HG03103 (cell line): ENCODE results near the gene PADI3.

Experiments
- ATAC-seq: cut with Tn5 transposase; IDR thresholded peaks from one replicate; pipeline ENCODE4 v1.9.1; 2021; ENCODE audit warnings: low read depth; ENCODE audit not compliant: unreplicated experiment

Gene PADI3

DNA sequence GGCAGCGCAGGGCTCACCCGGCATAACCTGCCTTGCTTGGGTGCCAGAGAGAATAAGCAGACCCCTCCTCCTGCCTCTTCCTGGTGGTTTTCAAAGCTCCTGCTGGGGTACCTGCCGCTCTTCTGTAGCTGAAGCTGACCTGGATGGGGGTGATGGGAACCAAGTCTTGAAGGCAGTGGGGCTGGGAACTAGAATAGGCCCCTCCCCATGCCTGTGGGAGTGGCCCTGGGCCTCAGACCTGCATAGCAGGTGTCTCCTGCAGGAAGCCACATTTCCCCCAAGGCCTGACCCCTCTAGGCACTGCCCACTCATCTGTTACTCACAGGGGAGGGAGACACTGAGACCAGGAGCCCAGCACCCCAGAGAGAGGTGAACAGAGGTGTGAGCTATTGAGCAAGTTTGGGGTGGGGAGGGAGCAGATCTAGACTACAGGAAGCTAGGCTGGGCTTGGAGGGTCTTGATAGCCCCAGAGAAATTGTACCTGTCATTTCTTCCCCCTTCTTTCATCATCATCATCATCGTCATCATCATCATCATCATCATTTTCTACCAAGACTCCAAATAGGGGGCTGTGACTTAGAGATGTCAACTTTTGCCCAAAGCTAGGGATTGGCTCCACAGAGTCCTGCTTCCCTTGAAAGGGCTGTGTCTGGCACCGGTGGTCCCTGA lies 33.9 kb upstream of the PADI3 start:
- ATAC-seq: no peak

DNA sequence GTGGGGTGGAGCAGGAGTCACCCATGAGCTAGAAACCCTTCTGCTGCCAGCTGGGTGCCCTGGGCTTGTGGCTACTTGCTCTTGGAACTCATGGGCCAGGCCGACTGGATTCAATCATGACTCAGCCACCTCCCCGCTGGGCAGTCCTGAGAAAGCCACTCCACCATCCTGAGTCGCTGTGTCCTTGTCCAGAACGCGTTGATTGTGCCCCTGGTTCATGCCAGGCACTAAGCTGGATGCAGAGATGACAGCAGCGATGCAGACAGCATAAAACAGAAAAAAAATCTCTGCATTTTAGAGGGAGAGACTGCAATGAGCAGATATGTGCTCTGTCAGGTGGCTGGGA lies 33.4 kb upstream of the PADI3 start:
- no peak for ATAC-seq

DNA sequence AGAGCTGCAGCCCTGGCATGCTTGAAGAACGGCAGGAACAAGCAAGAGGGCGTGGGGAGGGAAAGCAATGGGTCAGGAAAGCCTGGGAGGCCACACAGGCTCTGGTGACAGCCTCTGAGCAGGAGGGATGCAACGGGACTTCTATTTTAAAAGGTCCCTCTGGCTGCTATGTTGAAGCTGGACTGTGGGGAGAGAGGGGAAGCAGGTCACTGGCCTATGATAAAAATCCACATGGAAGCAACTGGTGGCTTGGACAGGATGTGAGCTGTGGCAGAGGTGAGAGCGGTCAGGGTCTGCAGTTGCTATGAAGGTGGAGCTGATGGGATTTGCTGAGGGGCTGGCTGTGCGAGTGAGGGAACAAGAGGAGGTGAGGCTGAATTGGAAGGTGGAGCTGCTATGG lies 32.8 kb upstream of the PADI3 start:
- ATAC-seq: no peak

DNA sequence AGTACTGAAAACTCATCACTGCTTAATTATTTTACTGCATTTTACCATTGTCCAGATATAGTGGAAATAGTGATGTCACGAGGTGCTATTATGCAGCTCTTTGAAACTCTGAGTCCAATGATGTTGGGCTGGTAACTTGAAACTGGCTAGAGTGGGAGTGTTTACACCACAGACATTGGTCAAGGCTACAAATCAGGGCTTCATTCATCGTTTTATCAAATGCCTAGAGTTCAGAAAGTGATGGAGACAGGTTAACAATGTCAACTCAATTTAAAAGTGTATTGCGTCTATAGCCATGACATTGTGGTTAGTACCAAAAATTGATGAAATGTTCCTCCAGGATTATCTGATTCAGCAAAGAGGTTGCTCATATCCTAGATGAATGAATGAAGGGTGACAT lies 31.3 kb upstream of the PADI3 start:
- no peak for ATAC-seq

DNA sequence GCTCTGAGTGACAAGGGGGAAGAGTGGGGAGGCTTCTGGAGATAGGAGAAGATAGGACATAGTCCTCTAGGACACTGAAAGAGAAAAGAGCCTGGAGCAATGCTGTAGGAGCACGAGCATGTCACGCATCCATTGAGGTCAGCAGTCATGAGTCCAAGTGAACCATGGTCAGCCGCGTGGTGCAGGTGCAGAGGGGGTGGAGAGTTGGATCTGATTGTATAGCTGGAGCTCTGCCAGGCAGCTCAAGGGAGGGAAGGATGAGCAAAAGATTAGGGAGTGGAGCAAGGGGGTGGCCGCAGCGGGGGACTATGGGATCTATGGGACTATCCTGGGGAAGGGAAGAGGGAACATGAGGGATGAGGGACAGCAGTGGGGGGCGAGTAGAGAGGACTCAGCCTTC lies 30.0 kb upstream of the PADI3 start:
- ATAC-seq: no peak

DNA sequence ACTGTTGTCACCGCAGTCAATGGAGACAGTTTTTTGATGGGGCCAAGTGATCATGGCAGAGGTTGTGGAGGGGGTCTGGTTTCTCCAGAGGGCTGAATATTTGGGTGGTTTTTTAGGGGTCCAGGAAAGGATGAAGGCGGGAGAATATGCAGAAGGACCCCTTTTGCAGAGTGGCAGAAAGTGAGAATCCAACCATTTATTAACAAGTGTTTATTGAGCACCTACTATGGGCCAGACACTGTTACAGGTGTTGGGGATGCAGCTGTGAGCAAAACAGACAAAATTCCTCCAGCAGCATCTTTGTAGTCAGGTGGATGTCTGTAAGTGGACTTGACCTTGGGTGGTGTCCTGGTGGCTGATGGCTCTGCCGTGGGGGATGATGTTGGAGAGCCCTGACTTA lies 28.6 kb upstream of the PADI3 start:
- ATAC-seq: no peak

DNA sequence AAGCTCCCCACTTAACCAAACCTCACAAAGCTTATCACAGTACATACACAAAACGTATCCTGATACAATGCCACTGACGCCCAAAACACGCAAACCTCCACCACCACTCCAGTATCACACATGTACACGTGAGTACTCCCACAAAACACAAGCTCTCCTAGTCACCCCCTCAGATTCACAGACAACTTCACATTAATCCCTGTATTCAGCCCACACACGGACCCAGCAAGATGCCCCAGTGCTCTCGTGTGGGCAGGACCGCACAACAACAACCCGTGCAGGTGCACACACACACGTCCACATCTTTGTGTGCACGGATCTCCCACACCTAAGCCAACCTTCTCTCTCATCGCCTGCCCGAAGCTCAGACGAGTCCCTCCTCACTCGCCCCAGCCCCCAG lies 26.3 kb upstream of the PADI3 start:
- ATAC-seq: no peak

DNA sequence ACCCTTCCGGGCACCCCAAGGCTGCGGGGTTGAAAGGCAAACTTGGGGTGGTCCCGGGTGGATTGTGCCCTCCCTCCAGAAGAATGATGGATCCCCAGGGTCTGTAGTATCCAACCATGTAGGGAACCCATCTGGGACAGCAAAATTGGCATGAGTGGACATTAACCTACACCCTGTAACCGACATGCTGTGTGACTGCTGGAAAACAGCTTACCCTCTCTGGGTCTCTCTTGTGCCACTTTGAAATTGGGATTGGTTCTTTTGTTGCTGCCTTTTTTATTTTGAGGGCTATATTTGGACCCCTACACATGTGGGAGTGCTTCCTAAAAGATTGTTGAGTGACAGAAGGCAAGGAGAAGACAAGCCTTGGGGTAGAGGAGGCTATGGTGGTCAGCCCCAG lies 24.5 kb upstream of the PADI3 start:
- no peak for ATAC-seq

DNA sequence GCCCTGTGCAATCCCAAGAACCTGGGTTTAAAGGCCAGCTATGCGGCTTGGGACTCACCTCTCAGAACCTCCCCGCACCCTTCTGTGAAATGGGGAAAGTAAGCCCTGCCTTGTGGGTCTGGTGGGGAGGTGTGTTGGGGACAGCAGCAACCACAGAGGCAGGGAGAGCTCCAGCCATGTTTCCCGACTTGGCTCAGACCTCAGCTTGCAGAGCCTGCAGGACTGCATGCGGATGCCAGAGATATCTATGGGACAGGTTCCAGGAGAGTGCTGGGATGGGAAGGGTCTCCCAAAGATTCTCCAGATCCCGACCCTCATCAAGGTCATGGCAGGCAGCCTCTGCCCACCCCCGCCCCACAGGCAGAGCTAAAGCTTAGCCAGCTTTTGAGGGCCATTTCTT lies 23.8 kb upstream of the PADI3 start:
- ATAC-seq: no peak

DNA sequence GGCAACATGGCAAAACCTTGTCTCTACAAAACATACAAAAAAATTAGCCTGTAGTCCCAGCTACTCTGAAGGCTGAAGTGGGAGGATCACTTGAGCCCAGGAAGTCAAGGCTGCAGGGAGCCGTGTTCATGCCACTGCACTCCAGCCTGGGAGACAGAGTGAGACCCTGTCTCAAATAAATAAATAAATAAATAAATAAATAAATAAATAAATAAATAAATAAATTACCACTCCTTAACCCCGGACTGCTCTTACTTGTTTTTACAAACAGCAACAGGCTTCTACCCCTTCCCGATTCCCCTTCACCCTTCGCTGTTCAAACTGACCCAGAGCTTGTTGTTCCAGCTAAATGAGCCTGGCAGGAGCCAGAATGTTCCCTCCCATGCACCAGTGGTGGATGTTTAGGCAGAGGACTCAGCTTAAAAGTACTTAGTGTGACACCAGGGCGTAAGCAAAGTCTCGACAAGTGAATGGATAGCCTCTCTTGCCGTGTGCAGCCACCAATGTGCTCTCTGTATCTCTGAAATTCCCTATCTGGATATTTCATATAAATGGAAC lies 21.5 kb upstream of the PADI3 start:
- no peak for ATAC-seq

DNA sequence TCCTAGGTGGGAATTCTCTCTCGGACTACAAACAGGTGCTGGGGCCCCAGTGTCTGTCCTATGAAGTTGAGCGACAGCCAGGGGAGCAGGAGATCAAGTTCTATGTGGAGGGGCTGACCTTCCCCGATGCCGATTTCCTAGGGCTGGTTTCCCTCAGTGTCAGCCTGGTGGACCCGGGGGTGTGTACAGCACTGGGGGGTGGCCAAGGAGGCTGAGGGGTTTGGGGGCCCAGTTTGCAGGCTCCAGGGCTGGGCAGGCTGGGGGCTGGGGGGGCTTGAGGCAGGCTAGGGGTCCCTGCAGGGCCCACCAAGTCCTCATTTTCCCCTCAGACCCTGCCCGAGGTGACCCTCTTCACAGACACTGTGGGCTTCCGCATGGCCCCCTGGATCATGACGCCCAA lies 20.3 kb upstream of the PADI3 start:
- ATAC-seq: no peak

DNA sequence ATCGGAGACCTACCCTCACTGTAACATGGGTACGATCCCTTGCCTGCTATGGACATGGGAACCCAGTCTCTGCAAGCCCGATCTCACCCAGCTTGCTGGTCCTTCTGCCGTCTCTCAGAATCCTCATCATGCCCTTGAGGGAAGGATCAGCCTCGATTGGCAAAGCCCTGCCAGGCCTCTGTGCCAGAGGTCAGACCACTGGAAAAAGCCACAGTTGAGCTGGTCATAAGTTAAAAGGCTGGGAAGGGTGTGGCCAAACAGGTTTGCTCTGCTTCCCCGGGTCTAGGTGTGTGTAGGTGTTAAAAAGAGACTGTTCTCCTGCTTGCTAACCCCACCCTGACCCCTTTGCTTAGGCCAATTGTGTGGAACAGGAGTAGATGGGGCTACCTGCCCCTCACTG lies 19.5 kb upstream of the PADI3 start:
- ATAC-seq: no peak

DNA sequence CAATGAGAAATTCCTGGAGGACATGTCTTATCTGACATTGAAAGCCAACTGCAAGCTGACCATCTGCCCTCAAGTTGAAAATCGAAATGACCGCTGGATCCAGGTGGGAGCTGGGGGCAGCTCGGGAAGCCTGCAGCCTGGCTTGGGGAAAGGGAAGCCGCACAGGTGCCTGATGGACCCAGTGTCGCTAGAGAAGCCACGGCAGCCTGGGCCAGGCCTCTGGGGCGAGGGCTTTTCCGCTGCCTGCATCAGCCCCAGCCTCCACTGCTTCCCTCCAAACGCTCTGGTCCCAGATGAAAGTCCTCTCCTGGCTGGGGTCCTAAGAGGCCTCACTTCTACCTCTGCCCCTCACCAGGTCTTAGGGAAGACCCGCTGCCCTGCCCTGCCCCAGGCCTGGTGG lies 18.8 kb upstream of the PADI3 start:
- ATAC-seq: no peak

DNA sequence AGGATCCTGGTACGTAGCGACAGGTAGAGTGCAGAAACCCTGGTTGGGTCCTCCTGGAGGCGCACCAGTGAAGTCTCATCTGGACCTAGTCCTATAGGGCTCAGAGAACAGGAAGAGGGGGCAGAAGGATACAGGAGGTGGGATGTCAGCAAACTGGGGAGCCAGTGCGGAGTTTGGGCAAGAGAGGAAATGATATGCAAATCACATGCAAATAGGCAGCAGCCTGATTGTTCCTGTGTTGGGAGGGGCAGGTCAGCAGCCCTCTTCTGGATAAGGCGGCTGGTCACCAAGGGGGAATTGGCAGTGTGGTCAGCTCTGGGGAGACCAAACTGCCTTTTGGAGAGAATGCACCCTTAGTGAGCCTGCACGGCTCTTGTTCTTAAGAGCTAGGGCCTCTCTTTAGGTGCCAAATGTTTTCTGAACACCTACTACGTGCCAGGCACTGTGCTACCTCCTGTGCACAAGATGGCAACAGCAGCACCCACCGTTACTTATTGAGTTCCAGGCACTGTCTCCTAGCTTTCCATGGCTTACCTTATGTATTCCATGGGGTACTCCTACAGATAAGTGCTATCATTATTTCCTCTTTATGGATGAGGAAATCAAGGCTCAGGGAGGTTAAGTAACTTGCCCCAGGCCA lies 18.1 kb upstream of the PADI3 start:
- ATAC-seq: no peak

DNA sequence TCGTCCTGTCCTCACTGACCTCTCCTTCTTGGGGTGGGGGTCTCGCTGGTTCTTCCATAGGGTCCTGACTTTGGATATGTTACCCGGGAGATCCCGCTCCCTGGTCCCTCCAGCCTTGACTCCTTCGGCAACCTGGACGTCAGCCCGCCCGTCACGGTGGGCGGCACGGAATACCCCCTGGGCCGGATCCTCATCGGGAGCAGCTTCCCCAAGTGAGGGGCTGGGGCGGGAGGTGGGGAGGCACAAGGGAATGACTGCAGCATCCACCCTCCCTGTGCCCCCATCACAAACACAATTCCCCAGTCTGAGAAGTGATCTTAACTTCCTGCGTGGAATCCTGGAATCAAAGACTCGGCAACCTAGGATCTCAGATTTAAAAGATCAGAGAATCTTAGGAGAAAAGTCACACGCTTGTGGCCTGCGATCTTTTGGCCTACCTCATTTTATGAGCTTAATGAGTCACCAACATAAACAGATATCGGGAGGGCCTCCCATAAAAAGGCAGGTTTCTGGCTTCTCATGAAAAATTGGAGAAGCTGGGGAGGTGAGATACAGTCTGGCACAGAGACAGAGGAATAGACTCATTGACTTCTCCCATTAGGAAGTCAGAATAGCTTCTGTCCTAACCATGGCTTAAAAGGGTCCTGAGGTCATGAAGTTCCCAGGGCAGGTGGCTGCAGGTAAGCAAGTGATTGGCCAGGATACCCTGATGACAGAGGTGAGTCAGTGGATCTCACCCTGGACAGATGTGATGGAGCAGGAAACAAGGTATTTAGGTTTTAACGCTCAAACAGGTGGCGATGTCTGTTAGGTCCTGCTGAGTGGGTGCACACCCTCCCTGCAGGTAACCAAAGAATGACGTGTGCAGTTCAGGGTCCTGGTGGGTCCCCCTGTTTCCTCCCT lies 15.9 kb upstream of the PADI3 start:
- no peak for ATAC-seq

DNA sequence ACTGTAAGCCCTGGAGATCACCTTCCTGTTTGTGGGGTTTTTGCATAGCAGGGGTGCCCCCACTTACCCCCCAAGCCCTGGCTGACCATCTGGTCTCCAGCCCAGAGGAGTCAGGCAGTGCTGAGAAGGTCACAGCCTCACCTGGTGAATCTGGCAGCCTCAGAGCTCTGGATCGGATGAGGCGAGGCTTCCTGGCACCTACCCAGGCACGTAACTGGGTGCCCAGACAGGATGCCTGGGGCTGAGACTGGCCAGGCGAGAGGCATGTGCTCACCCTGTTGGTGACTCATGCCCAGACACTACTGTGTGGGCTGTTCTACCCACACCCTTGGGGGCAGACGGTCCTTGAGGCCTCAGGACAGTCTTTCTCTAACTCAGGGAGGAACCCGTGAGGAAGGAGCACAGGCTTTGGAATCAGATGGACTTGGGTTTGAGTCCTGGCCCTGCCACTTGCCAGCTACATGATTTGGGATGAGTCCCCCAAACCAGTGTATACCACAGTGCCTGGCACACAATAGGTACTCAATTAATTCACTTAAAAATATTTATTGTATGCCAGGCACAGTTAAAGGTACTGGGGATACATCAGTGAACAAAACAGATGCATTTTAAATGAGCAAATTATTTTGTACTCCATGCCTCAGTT lies 15.1 kb upstream of the PADI3 start:
- no peak for ATAC-seq

DNA sequence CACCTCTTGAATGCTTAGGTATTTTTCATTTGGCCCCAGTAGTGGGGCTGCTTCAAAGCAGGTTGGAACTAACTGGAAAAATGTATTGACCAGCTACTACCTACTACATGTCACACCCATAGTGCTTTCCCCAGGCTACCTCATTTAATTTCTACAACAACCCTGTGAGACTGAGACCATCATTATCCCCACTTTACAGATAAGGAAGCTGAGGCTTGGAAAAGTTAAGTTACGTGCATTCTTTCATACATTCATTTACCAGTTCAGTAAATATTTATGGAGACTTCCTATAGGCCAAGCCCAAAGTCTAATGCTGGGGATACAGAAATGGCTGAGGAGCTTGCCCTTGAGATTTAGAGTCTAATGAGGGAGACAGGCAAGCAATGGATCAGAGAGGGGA lies 14.5 kb upstream of the PADI3 start:
- no peak for ATAC-seq

DNA sequence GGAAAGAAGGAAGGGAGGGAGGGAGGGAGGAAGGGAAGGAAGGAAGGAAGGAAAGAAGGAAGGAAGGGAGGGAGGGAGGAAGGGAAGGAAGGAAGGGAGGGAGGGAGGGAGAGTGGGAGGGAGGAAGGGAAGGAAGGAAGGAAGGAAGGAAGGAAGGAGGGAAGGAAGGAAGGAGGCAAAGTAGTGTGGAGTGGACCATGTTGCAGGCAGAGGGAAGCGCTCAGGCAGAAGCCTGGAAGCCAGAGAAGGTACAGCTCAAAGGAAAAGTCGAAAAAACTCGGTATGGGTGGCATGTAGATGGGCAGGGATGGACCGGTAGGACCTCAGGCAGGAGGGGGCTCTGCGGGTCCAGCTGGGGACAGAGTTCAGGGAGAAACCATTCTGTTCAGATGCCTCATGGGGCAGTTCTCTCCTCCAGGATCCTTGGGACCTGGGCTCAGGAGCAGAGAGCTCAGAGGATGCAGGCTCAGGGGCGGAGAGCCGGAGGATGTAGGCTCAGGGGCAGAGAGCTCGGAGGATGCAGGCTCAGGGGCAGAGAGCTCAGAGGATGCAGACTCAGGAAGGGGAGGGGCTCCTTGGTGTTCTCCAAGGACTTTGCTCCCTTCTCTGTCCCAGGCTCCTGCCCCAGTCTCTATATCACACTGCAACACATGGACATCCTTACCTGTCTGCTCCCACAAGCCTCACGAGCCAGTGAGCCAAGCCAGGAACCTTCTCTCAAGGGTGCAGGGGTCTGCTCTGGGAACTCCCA lies 13.6 kb upstream of the PADI3 start:
- ATAC-seq: no peak

DNA sequence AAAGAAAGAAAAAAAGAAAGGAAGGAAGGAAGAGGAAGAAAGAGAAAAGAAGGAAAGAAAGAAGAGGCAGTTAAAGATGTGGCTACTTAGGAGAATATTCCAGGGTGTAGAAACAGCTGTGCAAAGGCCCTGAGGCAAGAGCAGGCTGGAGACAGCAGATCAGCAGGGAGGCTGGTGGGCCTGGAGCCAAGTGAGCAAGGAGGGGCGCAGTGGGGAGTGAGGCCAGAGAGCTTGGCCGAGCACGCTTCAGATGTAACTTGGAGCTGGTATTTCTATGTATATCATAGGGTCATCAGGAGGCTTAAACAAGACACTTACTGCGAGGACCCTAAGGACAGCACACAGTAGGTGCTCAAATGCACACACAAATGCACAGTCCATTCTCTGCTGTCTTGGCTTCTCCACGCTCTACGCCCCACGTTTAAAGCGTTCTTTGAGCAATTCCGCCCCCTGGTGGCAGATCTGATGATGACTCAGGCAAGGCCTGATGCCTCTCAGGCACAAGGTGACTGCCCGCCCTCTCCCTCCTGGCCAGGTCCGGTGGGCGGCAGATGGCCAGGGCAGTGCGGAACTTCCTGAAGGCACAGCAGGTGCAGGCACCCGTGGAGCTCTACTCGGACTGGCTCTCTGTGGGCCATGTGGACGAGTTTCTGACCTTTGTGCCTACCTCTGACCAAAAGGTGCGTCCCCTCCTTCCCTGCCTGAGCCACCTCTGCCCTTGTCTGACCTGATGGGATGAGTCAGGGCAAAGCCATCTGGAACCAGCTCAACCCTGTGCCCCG lies 11.9 kb upstream of the PADI3 start:
- ATAC-seq: no peak

DNA sequence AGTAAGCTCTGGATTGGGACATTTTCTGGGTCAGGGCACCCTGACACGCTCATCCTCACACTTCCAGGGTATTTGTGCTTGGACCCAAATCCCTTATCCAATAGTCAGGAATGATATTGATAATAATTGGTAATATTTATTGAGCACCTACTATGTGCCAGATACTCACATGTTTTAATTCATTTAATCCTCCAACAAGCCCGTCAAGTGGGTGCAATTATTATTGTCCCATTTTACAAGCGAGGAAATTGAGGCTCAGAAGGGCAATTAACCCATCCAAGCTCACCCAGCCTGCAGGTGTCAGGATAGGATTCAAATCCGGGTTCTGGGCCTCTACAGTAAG lies 11.4 kb upstream of the PADI3 start:
- no peak for ATAC-seq
